Breast epithelium (tissue), 4 donors: ENCODE data around the gene TIGD3. TPM values are rescaled to one million over a fixed set of nuclear protein-coding genes. Genes with fewer than 3 reads are reported as not detected.

Source experiments
- DNase-seq, 2 donors: peaks; one replicate each; pipeline ENCODE4 v3.0.0-alpha.2; 2019; ENCODE audit warnings: low spot score in 2 of 2
- H3K27ac ChIP-seq, 2 donors: fragments of 200-600 bp; sonication (generic) in 1 of 2; one replicate each; pipeline ENCODE4 v1.5.1; 2016 to 2019; ENCODE audit warnings: mild to moderate bottlenecking in 1 of 2
- H3K27me3 ChIP-seq, 2 donors: fragments of 200-600 bp; sonication (generic) in 1 of 2; one replicate each; pipeline versions ENCODE4 v1.5.1 to v1.6.0; 2017 to 2019; ENCODE audit warnings: control low read depth in 1 of 2, mild to moderate bottlenecking in 1 of 2
- H3K36me3 ChIP-seq: fragments of 200-600 bp; one replicate; pipeline ENCODE4 v1.5.1; 2019
- H3K4me1 ChIP-seq, 2 donors: fragments of 200-600 bp; sonication (generic); one replicate each; pipeline ENCODE4 v1.5.1; 2016 to 2019; ENCODE audit warnings: control low read depth in 1 of 2
- H3K4me3 ChIP-seq, 3 donors: fragments of 200-600 bp; sonication (generic); 1 replicate in 2 of 3; 2 replicates in 1 of 3; pipeline ENCODE4 v1.5.1; 2016 to 2019; ENCODE audit warnings: mild to moderate bottlenecking in 3 of 3, moderate library complexity in 2 of 3
- H3K9me3 ChIP-seq, 2 donors: fragments of 200-600 bp; sonication (generic) in 1 of 2; one replicate each; pipeline ENCODE4 v1.5.1; 2016 to 2019; ENCODE audit warnings: control low read depth in 1 of 2
- POLR2A ChIP-seq: fragments of 450-650 bp; IDR thresholded peaks from one replicate; pipeline ENCODE4 v1.6.1; 2016; ENCODE audit warnings: antibody characterized with exemption, mild to moderate bottlenecking, moderate library complexity
- POLR2AphosphoS5 ChIP-seq, 3 donors: sonication (generic); formaldehyde crosslinking; IDR thresholded peaks; one replicate each; pipeline ENCODE4 v1.6.1; 2017; ENCODE audit warnings: antibody characterized with exemption in 3 of 3
- intact Hi-C: fragments of 100-400 bp; cut with DNase I; formaldehyde crosslinking; loops from one replicate; pipeline ENCODE4 v1.15.1; 2023; ENCODE audit warnings: low total_unique reads
- total RNA-seq, 3 donors: library from RNA; depleted of rRNA; stranded (reverse); fragments of >200 nt; gene quantifications; one replicate each; pipeline ENCODE4 v1.1.0, GENCODE V29; 2016
- TF ChIP-seq, protein P1 (sequence below), 3 donors: fragments of 450-650 bp; IDR thresholded peaks; one replicate each; pipeline ENCODE4 v1.5.1; 2016 to 2017; ENCODE audit warnings: antibody characterized with exemption in 3 of 3, mild to moderate bottlenecking in 3 of 3, moderate library complexity in 3 of 3

Gene TIGD3
- total RNA-seq, 3 donors from 2014 or later = 0.29 to 1.3 TPM; not detected in 1

DNA sequence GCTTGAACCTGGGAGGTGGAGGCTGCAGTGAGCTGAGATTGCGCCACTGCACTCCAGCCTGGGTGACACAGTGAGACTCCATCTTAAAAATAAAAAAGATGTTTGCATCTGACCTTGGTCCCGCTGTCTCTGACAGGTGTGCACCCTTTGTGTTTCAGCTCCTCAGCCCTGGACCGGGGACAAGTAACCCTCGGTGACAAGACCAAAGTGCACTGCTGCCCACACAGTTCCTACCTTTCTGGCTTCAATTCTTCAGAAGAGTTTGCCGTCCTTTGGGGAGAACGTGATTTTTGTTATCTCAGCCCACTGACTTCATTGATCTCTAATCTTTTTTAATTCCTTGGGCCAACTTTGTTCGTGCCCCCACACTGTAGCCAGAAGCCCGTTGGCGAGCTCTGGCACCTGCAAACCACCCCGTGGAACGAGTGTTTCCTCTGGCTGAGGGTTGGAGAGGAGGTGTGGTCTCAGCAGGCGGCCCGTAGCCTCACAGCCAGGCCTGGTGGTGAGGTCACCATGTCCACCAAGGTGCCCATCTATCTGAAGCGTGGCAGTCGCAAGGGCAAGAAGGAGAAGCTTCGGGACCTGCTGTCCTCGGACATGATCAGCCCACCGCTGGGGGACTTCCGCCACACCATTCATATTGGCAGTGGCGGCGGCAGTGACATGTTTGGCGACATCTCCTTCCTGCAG, 34.0 kb upstream of the TIGD3 start:
- Histone ChIP-seq H3K27me3 (no peaks in the 10 kb centered on the region), H3K9me3 (no peaks in the 10 kb centered on the region), H3K36me3 (no peaks in the 10 kb centered on the region), H3K4me1 (peaks cover 9 to 15% of the 10 kb centered on the region in 2 donors), H3K4me3 (no peak overlapping the region), H3K27ac (peak overlapping the region in 1 of 2 donors; percentile 30)
- DNase-seq = no peak
- TF ChIP-seq POLR2AphosphoS5 (IDR thresholded peaks at IDR 0.05) = no peak
- TF ChIP-seq POLR2A = no peak
- TF ChIP-seq, protein P1, sequence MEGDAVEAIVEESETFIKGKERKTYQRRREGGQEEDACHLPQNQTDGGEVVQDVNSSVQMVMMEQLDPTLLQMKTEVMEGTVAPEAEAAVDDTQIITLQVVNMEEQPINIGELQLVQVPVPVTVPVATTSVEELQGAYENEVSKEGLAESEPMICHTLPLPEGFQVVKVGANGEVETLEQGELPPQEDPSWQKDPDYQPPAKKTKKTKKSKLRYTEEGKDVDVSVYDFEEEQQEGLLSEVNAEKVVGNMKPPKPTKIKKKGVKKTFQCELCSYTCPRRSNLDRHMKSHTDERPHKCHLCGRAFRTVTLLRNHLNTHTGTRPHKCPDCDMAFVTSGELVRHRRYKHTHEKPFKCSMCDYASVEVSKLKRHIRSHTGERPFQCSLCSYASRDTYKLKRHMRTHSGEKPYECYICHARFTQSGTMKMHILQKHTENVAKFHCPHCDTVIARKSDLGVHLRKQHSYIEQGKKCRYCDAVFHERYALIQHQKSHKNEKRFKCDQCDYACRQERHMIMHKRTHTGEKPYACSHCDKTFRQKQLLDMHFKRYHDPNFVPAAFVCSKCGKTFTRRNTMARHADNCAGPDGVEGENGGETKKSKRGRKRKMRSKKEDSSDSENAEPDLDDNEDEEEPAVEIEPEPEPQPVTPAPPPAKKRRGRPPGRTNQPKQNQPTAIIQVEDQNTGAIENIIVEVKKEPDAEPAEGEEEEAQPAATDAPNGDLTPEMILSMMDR (IDR thresholded peaks at IDR 0.05) = no peak
- intact Hi-C loops = no loop called here

DNA sequence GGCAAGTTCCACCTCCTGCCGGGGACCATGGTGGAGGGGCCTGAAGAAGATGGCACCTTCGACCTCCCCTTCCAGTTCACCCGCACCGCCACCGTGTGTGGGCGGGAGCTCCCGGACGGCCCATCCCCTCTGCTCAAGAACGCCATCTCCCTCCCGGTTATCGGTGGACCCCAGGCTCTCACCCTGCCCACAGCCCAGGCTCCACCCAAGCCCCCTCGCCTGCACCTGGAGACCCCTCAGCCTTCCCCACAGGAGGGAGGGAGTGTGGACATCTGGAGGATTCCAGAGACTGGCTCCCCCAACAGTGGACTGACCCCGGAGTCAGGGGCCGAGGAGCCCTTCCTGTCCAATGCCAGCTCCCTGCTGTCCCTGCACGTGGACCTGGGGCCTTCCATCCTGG, 33.5 kb upstream of the TIGD3 start:
- no peaks in the 10 kb centered on the region for H3K27me3 ChIP-seq
- no peaks in the 10 kb centered on the region for H3K9me3 ChIP-seq
- H3K4me1 ChIP-seq = peaks cover 9 to 10% of the 10 kb centered on the region in 2 donors
- peak overlapping the region in 1 of 2 donors; percentile 30 for H3K27ac ChIP-seq
- H3K36me3 ChIP-seq = no peaks in the 10 kb centered on the region
- DNase-seq = no peak
- intact Hi-C loops = no loop called here
- TF ChIP-seq POLR2AphosphoS5 (IDR thresholded peaks at IDR 0.05) = no peak
- TF ChIP-seq, protein P1 (IDR thresholded peaks at IDR 0.05) = no peak
- no peak for TF ChIP-seq POLR2A
- no peak overlapping the region for H3K4me3 ChIP-seq

DNA sequence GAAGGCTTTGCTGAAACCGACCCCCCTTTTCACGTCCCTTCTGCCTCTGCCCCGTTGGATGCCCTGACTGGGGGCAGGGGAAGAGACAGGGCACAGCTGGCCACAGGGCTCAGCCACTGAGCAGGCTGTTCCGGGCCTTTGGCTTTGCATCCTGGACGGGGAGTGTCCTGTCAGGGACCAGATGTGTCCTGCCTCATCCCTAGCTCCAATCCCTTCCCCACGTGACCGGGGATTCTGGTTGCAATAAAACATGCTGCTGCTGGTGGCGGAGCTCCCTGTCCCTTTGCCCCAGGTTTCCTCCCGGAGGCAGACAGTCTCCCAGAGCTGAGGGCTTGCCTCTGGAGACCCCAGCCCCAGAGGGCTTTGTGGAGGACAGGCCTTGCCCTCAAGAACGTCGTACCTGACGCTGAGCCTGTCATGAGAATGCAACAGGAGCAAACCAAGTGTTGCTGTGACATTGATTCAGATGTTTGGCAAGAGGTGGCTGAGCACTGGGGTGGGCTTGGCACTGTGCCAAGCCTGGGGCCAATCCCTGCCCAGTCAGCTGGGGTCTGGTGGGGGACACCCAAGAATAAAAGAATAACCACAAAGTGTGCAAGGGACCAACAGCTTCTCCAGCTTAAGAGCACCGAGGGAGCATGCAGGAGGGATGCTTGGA, 32.6 kb upstream of the TIGD3 start:
- DNase-seq = no peak
- H3K4me3 ChIP-seq = no peak overlapping the region
- no peaks in the 10 kb centered on the region for H3K9me3 ChIP-seq
- TF ChIP-seq POLR2A (no peak), POLR2AphosphoS5 (IDR thresholded peaks at IDR 0.05) (no peak)
- TF ChIP-seq, protein P1 (IDR thresholded peaks at IDR 0.05) = no peak
- intact Hi-C loops = no loop called here
- H3K4me1 ChIP-seq = peaks cover 4 to 5% of the 10 kb centered on the region in 2 donors
- H3K27me3 ChIP-seq = no peaks in the 10 kb centered on the region
- H3K27ac ChIP-seq = peak overlapping the region in 1 of 2 donors; percentile 30
- no peaks in the 10 kb centered on the region for H3K36me3 ChIP-seq

DNA sequence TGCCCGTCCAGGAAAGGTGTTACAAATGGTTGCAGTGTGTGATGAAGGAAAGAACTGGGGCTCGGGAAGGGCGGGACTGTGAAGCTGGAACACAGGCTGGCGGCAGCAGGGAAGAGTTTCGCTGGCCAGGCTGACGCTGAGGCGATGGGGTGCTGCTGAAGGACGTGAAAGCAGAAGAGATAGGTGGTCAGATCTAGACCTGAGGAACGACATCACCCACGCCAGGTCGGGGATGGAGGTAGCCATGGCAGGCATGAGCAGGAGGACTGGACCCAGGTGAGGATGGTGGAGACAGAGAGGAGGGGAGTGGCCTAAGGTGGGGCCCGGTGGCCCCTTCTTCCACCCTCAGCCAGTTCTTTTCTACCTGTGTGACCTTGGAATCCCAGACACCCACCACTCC, 30.7 kb upstream of the TIGD3 start:
- H3K27ac ChIP-seq = peak overlapping the region in 1 of 2 donors; percentile 7
- no peaks in the 10 kb centered on the region for H3K9me3 ChIP-seq
- intact Hi-C loops = no loop called here
- TF ChIP-seq POLR2A (no peak), POLR2AphosphoS5 (IDR thresholded peaks at IDR 0.05) (no peak)
- TF ChIP-seq, protein P1 (IDR thresholded peaks at IDR 0.05) = no peak
- no peak for DNase-seq
- no peaks in the 10 kb centered on the region for H3K36me3 ChIP-seq
- no peaks in the 10 kb centered on the region for H3K27me3 ChIP-seq
- no peak overlapping the region for H3K4me3 ChIP-seq
- H3K4me1 ChIP-seq = no peaks in the 10 kb centered on the region

DNA sequence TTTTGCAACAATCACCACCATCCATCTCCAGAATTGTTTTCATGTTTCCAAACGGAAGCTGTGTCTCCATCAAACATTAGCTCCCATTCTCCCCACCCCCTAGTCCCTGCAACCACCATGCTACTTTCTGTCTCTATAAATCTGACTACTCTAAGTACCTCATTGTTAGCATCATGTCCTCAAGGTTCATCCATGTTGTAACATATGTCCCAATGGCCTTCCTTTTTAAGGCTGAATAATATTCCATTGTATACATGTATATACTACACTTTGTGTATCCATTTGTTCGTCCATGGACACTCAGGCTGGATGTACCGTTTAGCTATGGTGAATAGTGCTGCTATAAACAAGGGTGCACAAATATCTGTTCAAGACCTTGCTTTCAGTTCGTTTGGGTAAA, 29.1 kb upstream of the TIGD3 start:
- no peaks in the 10 kb centered on the region for H3K27me3 ChIP-seq
- H3K4me3 ChIP-seq = no peak overlapping the region
- DNase-seq = no peak
- TF ChIP-seq POLR2A (no peak), POLR2AphosphoS5 (IDR thresholded peaks at IDR 0.05) (no peak)
- TF ChIP-seq, protein P1 (IDR thresholded peaks at IDR 0.05) = no peak
- H3K36me3 ChIP-seq = no peaks in the 10 kb centered on the region
- H3K9me3 ChIP-seq = no peaks in the 10 kb centered on the region
- H3K27ac ChIP-seq = no peak overlapping the region
- intact Hi-C loops = no loop called here
- H3K4me1 ChIP-seq = no peaks in the 10 kb centered on the region
